Measurements from ENCODE around the gene KLHL8.

The KLHL8 gene

GRCh38 chr4:87118826-87119225 is 101.6 kb downstream of the KLHL8 start:
- DNase-seq: no peak

- DNase-seq: no peak
These were observed 102.0 kb downstream of the KLHL8 start for GRCh38 chr4:87118421-87118820.

DNA sequence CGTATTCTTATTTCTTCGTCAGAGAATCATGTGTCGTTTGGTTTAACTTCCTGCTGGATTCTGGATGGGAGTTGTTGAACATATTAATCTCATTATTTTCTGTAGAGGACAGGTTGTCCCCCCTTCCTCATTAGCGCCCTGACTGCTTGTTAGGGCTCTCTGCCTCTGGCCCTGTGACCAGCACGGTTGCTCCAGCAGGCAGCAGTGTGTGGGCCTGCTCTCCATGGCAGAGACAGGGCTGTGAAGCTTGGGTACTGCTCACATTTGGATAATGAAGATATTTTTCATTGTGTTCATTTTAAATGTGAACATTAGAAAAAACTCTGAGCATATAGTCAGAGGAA is 102.7 kb downstream of the KLHL8 start:
- no peak for DNase-seq

- DNase-seq: no peak
These were observed 103.2 kb downstream of the KLHL8 start for GRCh38 chr4:87117051-87117731.

GRCh38 chr4:87116231-87116630 is 104.2 kb downstream of the KLHL8 start:
- DNase-seq: no peak

GRCh38 chr4:87114245-87115062 is 106.0 kb downstream of the KLHL8 start:
- DNase-seq: no peak

- no peak for DNase-seq
These were observed 108.4 kb downstream of the KLHL8 start for GRCh38 chr4:87112063-87112462.

All from NCI-H1930 (cell line).